Transverse colon (tissue), 4 donors: ENCODE data around the gene TOMM20L.

ENCODE experiments used
- POLR2A ChIP-seq: fragments of 450-650 bp; IDR thresholded peaks from one replicate; pipeline ENCODE4 v1.6.1; 2016; ENCODE audit warnings: antibody characterized with exemption, mild to moderate bottlenecking, moderate library complexity
- POLR2AphosphoS5 ChIP-seq, 3 donors: sonication (generic); formaldehyde crosslinking; IDR thresholded peaks; one replicate each; pipeline ENCODE4 v1.6.1; 2016; ENCODE audit warnings: antibody characterized with exemption in 3 of 3
- TF ChIP-seq, protein P1 (sequence below), 5 experiments: fragments of 200-600 bp in 3 of 5; fragments of 450-650 bp in 2 of 5; sonication (generic) in 3 of 5; IDR thresholded peaks; 1 replicate in 2 of 5; 2 replicates in 3 of 5; pipeline ENCODE4 v1.5.1; 2016 to 2017; ENCODE audit warnings: antibody characterized with exemption in 5 of 5, inconsistent platforms in 3 of 5, mild to moderate bottlenecking in 2 of 5, moderate library complexity in 1 of 5

DNA sequence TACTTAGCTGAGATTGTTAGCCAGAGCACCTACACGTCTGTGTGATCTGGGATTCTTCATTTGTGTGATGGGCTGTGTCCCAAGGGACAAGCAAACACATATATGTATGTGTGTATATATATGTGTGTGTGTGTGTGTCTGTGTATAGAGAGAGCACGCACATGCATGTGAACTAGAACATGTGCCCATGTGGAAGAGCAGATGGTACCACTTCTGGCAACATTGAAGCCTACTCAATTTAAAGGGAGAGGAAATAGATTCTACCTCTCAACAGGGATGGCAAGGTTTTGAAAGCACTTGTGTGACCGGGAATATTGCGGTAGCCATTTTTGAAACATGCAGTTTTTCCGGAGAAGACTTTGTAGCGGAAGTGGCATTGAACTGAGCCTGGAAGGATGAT lies 1.4 kb downstream of the TOMM20L start:
- no peak for TF ChIP-seq POLR2A
- TF ChIP-seq, protein P1, sequence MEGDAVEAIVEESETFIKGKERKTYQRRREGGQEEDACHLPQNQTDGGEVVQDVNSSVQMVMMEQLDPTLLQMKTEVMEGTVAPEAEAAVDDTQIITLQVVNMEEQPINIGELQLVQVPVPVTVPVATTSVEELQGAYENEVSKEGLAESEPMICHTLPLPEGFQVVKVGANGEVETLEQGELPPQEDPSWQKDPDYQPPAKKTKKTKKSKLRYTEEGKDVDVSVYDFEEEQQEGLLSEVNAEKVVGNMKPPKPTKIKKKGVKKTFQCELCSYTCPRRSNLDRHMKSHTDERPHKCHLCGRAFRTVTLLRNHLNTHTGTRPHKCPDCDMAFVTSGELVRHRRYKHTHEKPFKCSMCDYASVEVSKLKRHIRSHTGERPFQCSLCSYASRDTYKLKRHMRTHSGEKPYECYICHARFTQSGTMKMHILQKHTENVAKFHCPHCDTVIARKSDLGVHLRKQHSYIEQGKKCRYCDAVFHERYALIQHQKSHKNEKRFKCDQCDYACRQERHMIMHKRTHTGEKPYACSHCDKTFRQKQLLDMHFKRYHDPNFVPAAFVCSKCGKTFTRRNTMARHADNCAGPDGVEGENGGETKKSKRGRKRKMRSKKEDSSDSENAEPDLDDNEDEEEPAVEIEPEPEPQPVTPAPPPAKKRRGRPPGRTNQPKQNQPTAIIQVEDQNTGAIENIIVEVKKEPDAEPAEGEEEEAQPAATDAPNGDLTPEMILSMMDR (IDR thresholded peaks at IDR 0.05), result no peak
- TF ChIP-seq POLR2AphosphoS5 (IDR thresholded peaks at IDR 0.05), result no peak
